Measurements from ENCODE around the gene PLCB1.
"Not testable (repeated sequence)": the region's sequence is repeated elsewhere in the genome, so short reads cannot be mapped to it uniquely, and the experiment has no call there.

The PLCB1 gene

DNA sequence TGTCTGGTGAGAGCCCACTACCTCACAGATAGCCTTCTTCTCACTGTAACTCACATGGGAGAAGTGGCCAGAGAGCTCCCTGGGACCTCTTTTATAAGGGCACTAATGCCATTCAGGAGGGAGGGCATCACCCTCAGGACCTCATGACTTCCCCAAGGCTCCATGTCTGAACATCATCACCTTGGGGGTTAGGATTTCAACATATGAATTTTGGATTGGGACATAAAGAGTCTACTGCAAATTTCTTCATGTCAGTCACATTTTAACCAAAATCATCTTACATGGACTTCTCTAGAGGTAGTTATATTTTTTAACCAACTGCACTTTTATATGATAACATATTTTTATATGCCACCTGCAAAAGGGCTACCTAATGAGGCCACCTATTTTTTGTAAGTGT is 324.7 kb downstream of the PLCB1 start:
- TF ChIP-seq, protein P1, sequence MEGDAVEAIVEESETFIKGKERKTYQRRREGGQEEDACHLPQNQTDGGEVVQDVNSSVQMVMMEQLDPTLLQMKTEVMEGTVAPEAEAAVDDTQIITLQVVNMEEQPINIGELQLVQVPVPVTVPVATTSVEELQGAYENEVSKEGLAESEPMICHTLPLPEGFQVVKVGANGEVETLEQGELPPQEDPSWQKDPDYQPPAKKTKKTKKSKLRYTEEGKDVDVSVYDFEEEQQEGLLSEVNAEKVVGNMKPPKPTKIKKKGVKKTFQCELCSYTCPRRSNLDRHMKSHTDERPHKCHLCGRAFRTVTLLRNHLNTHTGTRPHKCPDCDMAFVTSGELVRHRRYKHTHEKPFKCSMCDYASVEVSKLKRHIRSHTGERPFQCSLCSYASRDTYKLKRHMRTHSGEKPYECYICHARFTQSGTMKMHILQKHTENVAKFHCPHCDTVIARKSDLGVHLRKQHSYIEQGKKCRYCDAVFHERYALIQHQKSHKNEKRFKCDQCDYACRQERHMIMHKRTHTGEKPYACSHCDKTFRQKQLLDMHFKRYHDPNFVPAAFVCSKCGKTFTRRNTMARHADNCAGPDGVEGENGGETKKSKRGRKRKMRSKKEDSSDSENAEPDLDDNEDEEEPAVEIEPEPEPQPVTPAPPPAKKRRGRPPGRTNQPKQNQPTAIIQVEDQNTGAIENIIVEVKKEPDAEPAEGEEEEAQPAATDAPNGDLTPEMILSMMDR (conservative IDR thresholded peaks at IDR 0.05; ENCODE audit: low read depth, low read length): no peak
- H3K79me2 ChIP-seq (ENCODE audit: insufficient read depth, low read depth): no peaks in the 10 kb centered on the region
- no peak overlapping the region for H2AFZ ChIP-seq (ENCODE audit: low read depth)
- H3K9ac ChIP-seq: no peak overlapping the region
- no peak overlapping the region for H3K4me2 ChIP-seq
- no peaks in the 10 kb centered on the region for H4K20me1 ChIP-seq (ENCODE audit: insufficient read depth)
- H3K27me3 ChIP-seq (ENCODE audit: insufficient read depth, low read depth): no peaks in the 10 kb centered on the region
- no peaks in the 10 kb centered on the region for H3K36me3 ChIP-seq (ENCODE audit: insufficient read depth)
- no peak overlapping the region for H3K27ac ChIP-seq
- no peak overlapping the region for H3K4me3 ChIP-seq (IDR thresholded peaks at IDR 0.05; ENCODE audit: insufficient read depth, low read depth, low read length)
- H3K4me1 ChIP-seq (ENCODE audit: low read depth, poor library complexity, severe bottlenecking): no peaks in the 10 kb centered on the region

- no peak overlapping the region for H2AFZ ChIP-seq (ENCODE audit: low read depth)
- H3K9ac ChIP-seq: no peak overlapping the region
- no peaks in the 10 kb centered on the region for H3K36me3 ChIP-seq (ENCODE audit: insufficient read depth)
- TF ChIP-seq, protein P1 (conservative IDR thresholded peaks at IDR 0.05; ENCODE audit: low read depth, low read length): no peak
- H4K20me1 ChIP-seq (ENCODE audit: insufficient read depth): no peaks in the 10 kb centered on the region
- no peaks in the 10 kb centered on the region for H3K79me2 ChIP-seq (ENCODE audit: insufficient read depth, low read depth)
- H3K4me2 ChIP-seq: no peak overlapping the region
- no peaks in the 10 kb centered on the region for H3K4me1 ChIP-seq (ENCODE audit: low read depth, poor library complexity, severe bottlenecking)
- H3K4me3 ChIP-seq (IDR thresholded peaks at IDR 0.05; ENCODE audit: insufficient read depth, low read depth, low read length): no peak overlapping the region
- no peak overlapping the region for H3K27ac ChIP-seq
- H3K27me3 ChIP-seq (ENCODE audit: insufficient read depth, low read depth): no peaks in the 10 kb centered on the region
These were observed 325.9 kb downstream of the PLCB1 start for GRCh38 chr20:8457978-8458377.

DNA sequence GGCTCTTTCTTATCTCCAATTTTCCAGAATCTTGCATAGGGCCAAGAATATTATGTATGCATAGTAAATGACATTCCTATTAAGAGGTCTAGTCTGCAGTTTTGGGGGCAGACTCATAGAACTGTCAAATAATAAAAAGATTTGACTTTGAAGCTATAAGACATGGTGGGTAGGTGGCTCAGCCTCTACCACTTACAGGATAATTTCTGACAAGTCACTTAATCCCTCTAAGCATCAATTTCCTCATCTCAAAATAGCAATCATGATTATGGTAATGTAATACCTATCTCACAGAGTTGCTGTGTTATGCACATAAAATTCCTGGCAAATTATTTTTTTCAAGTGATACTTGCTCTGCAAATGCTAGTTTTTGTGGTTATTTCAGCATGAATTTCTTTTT is 329.1 kb downstream of the PLCB1 start:
- no peak overlapping the region for H3K4me3 ChIP-seq (IDR thresholded peaks at IDR 0.05; ENCODE audit: insufficient read depth, low read depth, low read length)
- TF ChIP-seq, protein P1 (conservative IDR thresholded peaks at IDR 0.05; ENCODE audit: low read depth, low read length): no peak
- H2AFZ ChIP-seq (ENCODE audit: low read depth): no peak overlapping the region
- no peak overlapping the region for H3K4me2 ChIP-seq
- no peaks in the 10 kb centered on the region for H3K4me1 ChIP-seq (ENCODE audit: low read depth, poor library complexity, severe bottlenecking)
- no peaks in the 10 kb centered on the region for H3K27me3 ChIP-seq (ENCODE audit: insufficient read depth, low read depth)
- no peaks in the 10 kb centered on the region for H4K20me1 ChIP-seq (ENCODE audit: insufficient read depth)
- H3K79me2 ChIP-seq (ENCODE audit: insufficient read depth, low read depth): no peaks in the 10 kb centered on the region
- no peak overlapping the region for H3K27ac ChIP-seq
- H3K36me3 ChIP-seq (ENCODE audit: insufficient read depth): no peaks in the 10 kb centered on the region
- no peak overlapping the region for H3K9ac ChIP-seq

DNA sequence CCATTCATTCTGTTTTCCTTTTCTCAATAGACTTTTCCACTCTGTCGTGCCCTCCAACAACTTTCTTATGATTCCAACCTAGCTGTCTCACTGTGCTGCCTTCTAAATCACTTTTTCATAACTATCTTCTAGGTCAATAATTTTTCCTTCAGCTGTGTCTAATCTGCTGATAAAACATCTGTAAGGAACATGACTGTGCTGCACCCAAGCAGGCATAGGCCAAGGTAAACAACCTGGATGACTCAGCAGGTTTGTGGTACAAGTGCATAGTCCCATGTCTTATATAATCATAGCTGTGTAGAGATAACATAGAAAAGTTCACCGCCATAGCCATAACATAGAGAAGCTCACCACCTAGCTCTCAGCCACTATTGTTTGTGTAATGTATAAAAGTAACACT is 332.3 kb downstream of the PLCB1 start:
- H2AFZ ChIP-seq (ENCODE audit: low read depth): no peak overlapping the region
- no peak overlapping the region for H3K4me2 ChIP-seq
- H3K27me3 ChIP-seq (ENCODE audit: insufficient read depth, low read depth): no peaks in the 10 kb centered on the region

GRCh38 chr20:8466781-8467180 is 334.7 kb downstream of the PLCB1 start:
- H3K27ac ChIP-seq; H3K36me3 ChIP-seq (ENCODE audit: insufficient read depth); H3K4me3 ChIP-seq (IDR thresholded peaks at IDR 0.05; ENCODE audit: insufficient read depth, low read depth, low read length); H3K4me2 ChIP-seq; H4K20me1 ChIP-seq (ENCODE audit: insufficient read depth); H3K9ac ChIP-seq; H2AFZ ChIP-seq (ENCODE audit: low read depth); H3K4me1 ChIP-seq (ENCODE audit: low read depth, poor library complexity, severe bottlenecking); H3K79me2 ChIP-seq (ENCODE audit: insufficient read depth, low read depth); H3K27me3 ChIP-seq (ENCODE audit: insufficient read depth, low read depth): not testable (repeated sequence)

More for the DNA sequence above, 332.3 kb downstream of the PLCB1 start:
- Histone ChIP-seq H3K9ac (no peak overlapping the region), H3K4me3 (IDR thresholded peaks at IDR 0.05; ENCODE audit: insufficient read depth, low read depth, low read length) (no peak overlapping the region), H3K36me3 (ENCODE audit: insufficient read depth) (no peaks in the 10 kb centered on the region), H3K27ac (no peak overlapping the region), H4K20me1 (ENCODE audit: insufficient read depth) (no peaks in the 10 kb centered on the region), H3K4me1 (ENCODE audit: low read depth, poor library complexity, severe bottlenecking) (no peaks in the 10 kb centered on the region), H3K79me2 (ENCODE audit: insufficient read depth, low read depth) (no peaks in the 10 kb centered on the region)
- TF ChIP-seq, protein P1 (conservative IDR thresholded peaks at IDR 0.05; ENCODE audit: low read depth, low read length): no peak

Data from KMS-11 (cell line).